ENCODE measurements around the gene IL37.
"Not testable (repeated sequence)": the region's sequence is repeated elsewhere in the genome, so short reads cannot be mapped to it uniquely, and the experiment has no call there.

The IL37 gene

GRCh38 chr2:112907001-112907949 lies 3.7 kb upstream of the IL37 start:
- ChIA-PET POLR2A (no interaction called here), CTCF (interaction anchor here (0.7 to 1.3 kb wide), 2 partner anchors 34 to 294 kb away, joined by 4 to 5 read pairs; no protein-coding TSS in a partner anchor)
- H3K4me3 ChIP-seq (ENCODE audit: low read depth, low read length), result no peak overlapping the region

GRCh38 chr2:112908559-112908958 lies 2.4 kb upstream of the IL37 start:
- POLR2A ChIA-PET; H3K9me3 ChIP-seq (ENCODE audit: control insufficient read depth, insufficient read depth, low read depth, low read length); H3K4me3 ChIP-seq (ENCODE audit: low read depth, low read length); CTCF ChIA-PET; H3K4me1 ChIP-seq (ENCODE audit: control insufficient read depth, insufficient read depth, low read length); H3K36me3 ChIP-seq (ENCODE audit: control insufficient read depth in 2 of 2, insufficient read depth in 1 of 2, low read length in 2 of 2); H3K27ac ChIP-seq (ENCODE audit: extremely low read depth, low read depth, low read length): not testable (repeated sequence)

More at GRCh38 chr2:112907001-112907949, 3.7 kb upstream of the IL37 start:
- no peaks in the 10 kb centered on the region for H3K9me3 ChIP-seq (ENCODE audit: control insufficient read depth, insufficient read depth, low read depth, low read length)
- TF ChIP-seq ZNF266 (tag by site-specific recombination; IDR thresholded peaks at IDR 0.05; ENCODE audit: low read depth) (no peak), PRDM6 (tag by site-specific recombination; IDR thresholded peaks at IDR 0.05) (no peak), ZNF175 (tag by site-specific recombination; IDR thresholded peaks at IDR 0.05) (no peak), ZNF362 (tag by site-specific recombination; IDR thresholded peaks at IDR 0.05) (no peak), ZNF518A (tag by site-specific recombination; conservative IDR thresholded peaks at IDR 0.05; ENCODE audit: low read depth) (no peak), ZNF501 (tag by site-specific recombination; IDR thresholded peaks at IDR 0.05) (no peak), ZNF426 (tag by site-specific recombination; IDR thresholded peaks at IDR 0.05) (no peak), BCL11A (tag by site-specific recombination; IDR thresholded peaks at IDR 0.05; ENCODE audit: low read depth) (no peak), ZNF37A (tag by site-specific recombination; IDR thresholded peaks at IDR 0.05) (no peak), ZNF777 (tag by site-specific recombination; IDR thresholded peaks at IDR 0.05; ENCODE audit: borderline replicate concordance) (no peak), SCRT1 (tag by site-specific recombination; IDR thresholded peaks at IDR 0.05; ENCODE audit: borderline replicate concordance) (no peak), KLF8 (tag by site-specific recombination; IDR thresholded peaks at IDR 0.05) (no peak), ZNF280D (tag by site-specific recombination; IDR thresholded peaks at IDR 0.05) (no peak), ZNF843 (tag by site-specific recombination; IDR thresholded peaks at IDR 0.05) (no peak), MYNN (tag by site-specific recombination; IDR thresholded peaks at IDR 0.05; ENCODE audit: borderline replicate concordance) (no peak), ZXDB (tag by site-specific recombination; IDR thresholded peaks at IDR 0.05) (no peak)
- no peaks in the 10 kb centered on the region for H3K4me1 ChIP-seq (ENCODE audit: control insufficient read depth, insufficient read depth, low read length)
- H3K36me3 ChIP-seq (ENCODE audit: control insufficient read depth in 2 of 2, insufficient read depth in 1 of 2, low read length in 2 of 2), result no peaks in the 10 kb centered on the region
- H3K27ac ChIP-seq (ENCODE audit: extremely low read depth, low read depth, low read length), result no peak overlapping the region
